RCC 7860 (cell line): ENCODE data around the gene P2RX6.
"Not testable (repeated sequence)": the region's sequence is repeated elsewhere in the genome, so short reads cannot be mapped to it uniquely, and the experiment has no call there.

Experiments
- DNase-seq: peaks from one replicate; pipeline ENCODE4 v3.0.0-alpha.2; 2015; ENCODE audit warnings: low spot score
- FAIRE-seq: peaks from 2 replicates; lab custom pipeline; 2012; peaks lifted over from hg19 to GRCh38; lab: Jason Lieb, UNC

The P2RX6 gene

GRCh38 chr22:21014726-21015465 is at the start of gene P2RX6:
Gene P2RX6, plus strand, starts transcription at chr22:21015165. Its CDS starts 10 bp downstream, at chr22:21015175.
- peak; percentile 36 for DNase-seq
- FAIRE-seq, result no peak

GRCh38 chr22:20965888-20966855 is 48.8 kb upstream of the P2RX6 start:
- FAIRE-seq, result no peak
- no peak for DNase-seq

GRCh38 chr22:20966883-20967696 is 47.9 kb upstream of the P2RX6 start, which contains the start of gene AIFM3:
Gene AIFM3, plus strand, starts transcription at chr22:20967255. Its CDS starts 690 bp downstream, at chr22:20967945.
- DNase-seq, result no peak
- FAIRE-seq, result no peak

- FAIRE-seq, result no peak
- no peak for DNase-seq
Measured at GRCh38 chr22:20967697-20968211, 47.2 kb upstream of the P2RX6 start.

- DNase-seq, result no peak
- no peak for FAIRE-seq
Measured at GRCh38 chr22:20968281-20968977, 46.5 kb upstream of the P2RX6 start.

- no peak for FAIRE-seq
- no peak for DNase-seq
Measured at GRCh38 chr22:20970939-20971657, 43.9 kb upstream of the P2RX6 start.

GRCh38 chr22:20972014-20972694 is 42.8 kb upstream of the P2RX6 start:
- DNase-seq, result peak; percentile 23
- not testable (repeated sequence) for FAIRE-seq

GRCh38 chr22:20972933-20973577 is 41.9 kb upstream of the P2RX6 start:
- FAIRE-seq (no peak), DNase-seq (no peak)

GRCh38 chr22:20973634-20974286 is 41.2 kb upstream of the P2RX6 start:
- FAIRE-seq (no peak), DNase-seq (no peak)

GRCh38 chr22:20974336-20974955 is 40.5 kb upstream of the P2RX6 start:
- FAIRE-seq (no peak), DNase-seq (no peak)

- no peak for DNase-seq
- FAIRE-seq, result no peak
Measured at GRCh38 chr22:20975541-20976290, 39.2 kb upstream of the P2RX6 start.

GRCh38 chr22:20976291-20976877 is 38.6 kb upstream of the P2RX6 start:
- DNase-seq, result no peak
- FAIRE-seq, result no peak

- DNase-seq (no peak), FAIRE-seq (no peak)
Measured at GRCh38 chr22:20977019-20977418, 37.9 kb upstream of the P2RX6 start.

- no peak for DNase-seq
- FAIRE-seq, result no peak
Measured at GRCh38 chr22:20977516-20978170, 37.3 kb upstream of the P2RX6 start.

- no peak for FAIRE-seq
- no peak for DNase-seq
Measured at GRCh38 chr22:20978419-20978818, 36.5 kb upstream of the P2RX6 start.
